HL-60 (cell line): ENCODE measurements around the gene ATF6B.
A peak's percentile ranks its signal among the peaks of the same experiment; 100 is the strongest.

Experiments used
- DNase-seq, 2 experiments: peaks; one replicate each; pipeline ENCODE4 v3.0.0-alpha.2; 2010 to 2020; ENCODE audit warnings: low read depth in 1 of 2, low spot score in 1 of 2
- H3K27ac ChIP-seq: fragments of 250-450 bp; sonication (Bioruptor Pico); replicated peaks from 2 replicates; pipeline ENCODE4 v1.5.1; 2020; ENCODE audit warnings: mild to moderate bottlenecking, moderate library complexity
- H3K27me3 ChIP-seq: fragments of 250-450 bp; sonication (Bioruptor Pico); 2 replicates; pipeline ENCODE4 v1.5.1; 2021; ENCODE audit warnings: mild to moderate bottlenecking, moderate library complexity; ENCODE audit not compliant: insufficient read depth, poor library complexity, severe bottlenecking
- H3K4me3 ChIP-seq: replicated peaks from 2 replicates; pipeline ENCODE4 v1.5.1; 2011; ENCODE audit warnings: mild to moderate bottlenecking, control low read depth, low read length; ENCODE audit not compliant: insufficient read depth
- GABPA ChIP-seq: IDR thresholded peaks from 2 replicates; pipeline ENCODE4 v1.6.1; 2012; ENCODE audit warnings: low read depth
- POLR2AphosphoS5 ChIP-seq: IDR thresholded peaks from 2 replicates; pipeline ENCODE4 v1.6.1; 2012; ENCODE audit warnings: low read depth
- SPI1 ChIP-seq: IDR thresholded peaks from 2 replicates; pipeline ENCODE4 v1.6.1; 2012; ENCODE audit warnings: low read depth, mild to moderate bottlenecking, borderline replicate concordance
- TF ChIP-seq, protein P1 (sequence below): IDR thresholded peaks from one replicate; pipeline ENCODE4 v1.5.1; 2011; ENCODE audit warnings: low read length, control low read depth, inconsistent platforms; ENCODE audit not compliant: insufficient read depth
- TF ChIP-seq, protein P2 (sequence below): IDR thresholded peaks from 2 replicates; pipeline ENCODE4 v1.6.1; 2012; ENCODE audit warnings: low read depth; ENCODE audit not compliant: insufficient replicate concordance

ATF6B gene

DNA sequence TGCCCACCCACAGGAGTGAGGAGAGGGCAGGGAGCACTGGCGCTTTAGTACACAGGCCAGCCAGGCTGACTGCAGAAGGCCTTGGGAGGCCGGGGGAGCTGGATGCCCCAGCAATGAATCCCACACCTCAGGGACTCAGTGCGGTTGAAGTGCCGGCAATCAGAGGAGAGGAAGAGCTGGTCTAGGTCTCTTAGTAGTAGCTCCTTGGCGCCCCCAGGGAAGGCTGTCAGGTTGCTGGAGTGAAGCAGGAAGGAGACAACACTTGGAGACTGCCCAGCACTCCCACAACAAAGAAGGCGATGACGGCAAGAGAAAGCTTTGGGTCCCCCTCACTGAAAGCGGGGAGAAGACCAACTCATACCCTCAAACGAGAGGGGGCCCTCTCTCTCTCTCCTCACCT is 10.6 kb downstream of the ATF6B start:
- no peak overlapping the region for H3K27ac ChIP-seq
- H3K4me3 ChIP-seq: no peak overlapping the region
- TF ChIP-seq GABPA (no peak), SPI1 (no peak), POLR2AphosphoS5 (no peak)
- TF ChIP-seq, protein P1, sequence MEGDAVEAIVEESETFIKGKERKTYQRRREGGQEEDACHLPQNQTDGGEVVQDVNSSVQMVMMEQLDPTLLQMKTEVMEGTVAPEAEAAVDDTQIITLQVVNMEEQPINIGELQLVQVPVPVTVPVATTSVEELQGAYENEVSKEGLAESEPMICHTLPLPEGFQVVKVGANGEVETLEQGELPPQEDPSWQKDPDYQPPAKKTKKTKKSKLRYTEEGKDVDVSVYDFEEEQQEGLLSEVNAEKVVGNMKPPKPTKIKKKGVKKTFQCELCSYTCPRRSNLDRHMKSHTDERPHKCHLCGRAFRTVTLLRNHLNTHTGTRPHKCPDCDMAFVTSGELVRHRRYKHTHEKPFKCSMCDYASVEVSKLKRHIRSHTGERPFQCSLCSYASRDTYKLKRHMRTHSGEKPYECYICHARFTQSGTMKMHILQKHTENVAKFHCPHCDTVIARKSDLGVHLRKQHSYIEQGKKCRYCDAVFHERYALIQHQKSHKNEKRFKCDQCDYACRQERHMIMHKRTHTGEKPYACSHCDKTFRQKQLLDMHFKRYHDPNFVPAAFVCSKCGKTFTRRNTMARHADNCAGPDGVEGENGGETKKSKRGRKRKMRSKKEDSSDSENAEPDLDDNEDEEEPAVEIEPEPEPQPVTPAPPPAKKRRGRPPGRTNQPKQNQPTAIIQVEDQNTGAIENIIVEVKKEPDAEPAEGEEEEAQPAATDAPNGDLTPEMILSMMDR: no peak
- TF ChIP-seq, protein P2, sequence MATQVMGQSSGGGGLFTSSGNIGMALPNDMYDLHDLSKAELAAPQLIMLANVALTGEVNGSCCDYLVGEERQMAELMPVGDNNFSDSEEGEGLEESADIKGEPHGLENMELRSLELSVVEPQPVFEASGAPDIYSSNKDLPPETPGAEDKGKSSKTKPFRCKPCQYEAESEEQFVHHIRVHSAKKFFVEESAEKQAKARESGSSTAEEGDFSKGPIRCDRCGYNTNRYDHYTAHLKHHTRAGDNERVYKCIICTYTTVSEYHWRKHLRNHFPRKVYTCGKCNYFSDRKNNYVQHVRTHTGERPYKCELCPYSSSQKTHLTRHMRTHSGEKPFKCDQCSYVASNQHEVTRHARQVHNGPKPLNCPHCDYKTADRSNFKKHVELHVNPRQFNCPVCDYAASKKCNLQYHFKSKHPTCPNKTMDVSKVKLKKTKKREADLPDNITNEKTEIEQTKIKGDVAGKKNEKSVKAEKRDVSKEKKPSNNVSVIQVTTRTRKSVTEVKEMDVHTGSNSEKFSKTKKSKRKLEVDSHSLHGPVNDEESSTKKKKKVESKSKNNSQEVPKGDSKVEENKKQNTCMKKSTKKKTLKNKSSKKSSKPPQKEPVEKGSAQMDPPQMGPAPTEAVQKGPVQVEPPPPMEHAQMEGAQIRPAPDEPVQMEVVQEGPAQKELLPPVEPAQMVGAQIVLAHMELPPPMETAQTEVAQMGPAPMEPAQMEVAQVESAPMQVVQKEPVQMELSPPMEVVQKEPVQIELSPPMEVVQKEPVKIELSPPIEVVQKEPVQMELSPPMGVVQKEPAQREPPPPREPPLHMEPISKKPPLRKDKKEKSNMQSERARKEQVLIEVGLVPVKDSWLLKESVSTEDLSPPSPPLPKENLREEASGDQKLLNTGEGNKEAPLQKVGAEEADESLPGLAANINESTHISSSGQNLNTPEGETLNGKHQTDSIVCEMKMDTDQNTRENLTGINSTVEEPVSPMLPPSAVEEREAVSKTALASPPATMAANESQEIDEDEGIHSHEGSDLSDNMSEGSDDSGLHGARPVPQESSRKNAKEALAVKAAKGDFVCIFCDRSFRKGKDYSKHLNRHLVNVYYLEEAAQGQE: no peak
- DNase-seq: no peak
- no peaks in the 10 kb centered on the region for H3K27me3 ChIP-seq

DNA sequence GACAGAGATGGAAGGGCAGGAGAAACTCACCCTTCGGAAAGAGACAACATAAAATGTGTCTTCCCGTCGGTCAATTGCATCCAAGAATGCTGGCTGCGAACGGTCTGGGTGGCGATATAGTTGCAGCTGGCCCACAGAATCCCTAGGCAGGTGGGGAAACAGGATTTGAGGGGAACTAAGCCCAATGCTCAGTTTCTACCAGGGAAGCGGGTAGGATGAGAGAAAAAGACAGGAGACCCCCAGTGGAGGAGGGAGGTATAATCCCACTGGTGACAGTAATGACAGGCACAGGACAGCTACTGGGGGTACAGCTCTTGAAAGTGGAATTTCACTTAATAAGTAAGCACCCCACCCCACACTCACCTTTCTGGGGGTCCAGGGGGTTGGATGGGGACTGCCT is 11.4 kb downstream of the ATF6B start:
- no peak for DNase-seq
- Histone ChIP-seq H3K27ac (no peak overlapping the region), H3K27me3 (no peaks in the 10 kb centered on the region), H3K4me3 (no peak overlapping the region)
- TF ChIP-seq, protein P1: peak; percentile 8
- TF ChIP-seq GABPA: no peak

DNA sequence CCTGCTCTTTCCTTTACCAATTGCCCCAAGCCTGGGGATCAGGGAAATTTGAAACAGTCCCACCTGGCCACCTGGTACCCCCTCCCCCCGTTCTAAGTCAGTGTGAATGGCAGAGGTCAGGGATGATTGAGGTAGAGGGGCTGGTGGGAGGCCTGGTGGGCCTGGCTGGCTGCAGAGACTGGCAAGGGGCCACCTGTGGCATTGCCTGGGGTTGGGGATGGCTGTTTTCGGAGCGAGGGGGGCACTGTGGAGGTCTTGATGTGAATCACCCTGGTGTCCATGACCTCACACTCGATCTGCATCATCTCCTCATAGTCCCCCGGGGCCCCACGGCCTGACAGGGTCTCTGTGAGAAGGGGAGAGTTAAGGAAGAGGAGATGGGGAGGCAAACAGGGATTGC is 12.4 kb downstream of the ATF6B start:
- Histone ChIP-seq H3K27ac (no peak overlapping the region), H3K27me3 (no peaks in the 10 kb centered on the region), H3K4me3 (no peak overlapping the region)
- TF ChIP-seq SPI1: no peak
- TF ChIP-seq GABPA: no peak
- TF ChIP-seq, protein P1: no peak
- TF ChIP-seq, protein P2: no peak
- no peak for TF ChIP-seq POLR2AphosphoS5
- no peak for DNase-seq

DNA sequence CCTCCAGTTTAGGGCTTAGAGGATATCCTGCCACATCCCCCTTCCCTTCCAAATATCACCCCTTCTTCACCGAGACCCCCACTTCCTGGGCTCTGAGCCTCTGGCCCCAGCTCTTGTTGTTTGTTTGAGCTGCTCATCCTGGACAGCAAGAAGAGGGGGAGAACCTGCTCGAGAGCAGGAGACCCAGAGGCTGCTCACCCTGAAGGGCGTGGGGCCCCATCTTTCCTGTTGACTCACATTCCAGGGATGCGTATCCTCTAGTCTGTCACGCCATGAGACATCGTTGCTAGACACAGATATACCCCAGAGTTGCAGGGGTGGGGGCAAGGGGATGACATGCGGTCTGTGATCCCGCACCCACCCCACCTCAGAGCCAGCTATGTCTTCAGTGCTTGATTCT is 13.2 kb downstream of the ATF6B start:
- Histone ChIP-seq H3K4me3 (no peak overlapping the region), H3K27me3 (peaks cover 1% of the 10 kb centered on the region), H3K27ac (no peak overlapping the region)
- no peak for DNase-seq
- TF ChIP-seq, protein P1: no peak
- no peak for TF ChIP-seq GABPA
- TF ChIP-seq, protein P2: no peak
- no peak for TF ChIP-seq SPI1
- TF ChIP-seq POLR2AphosphoS5: no peak
